Lower leg skin (tissue), 4 donors: Measurements from ENCODE around the gene PPM1E. TPM values are rescaled to one million over a fixed set of nuclear protein-coding genes. Genes with fewer than 3 reads are reported as not detected.

Experiments
- DNase-seq, 2 donors: peaks; one replicate each; pipeline ENCODE4 v3.0.0-alpha.2; 2019; ENCODE audit warnings: low spot score in 2 of 2
- H3K4me3 ChIP-seq: fragments of 200-600 bp; sonication (generic); 2 replicates; pipeline ENCODE4 v1.5.1; 2017; ENCODE audit warnings: mild to moderate bottlenecking, low read depth; ENCODE audit not compliant: poor library complexity, severe bottlenecking
- CTCF ChIP-seq, 3 donors: fragments of 450-650 bp; IDR thresholded peaks; one replicate each; pipeline ENCODE4 v1.5.1; 2016; ENCODE audit warnings: antibody characterized with exemption in 3 of 3, mild to moderate bottlenecking in 3 of 3, moderate library complexity in 2 of 3
- POLR2A ChIP-seq, 2 donors: fragments of 450-650 bp; IDR thresholded peaks; one replicate each; pipeline ENCODE4 v1.6.1; 2016 to 2017; ENCODE audit warnings: antibody characterized with exemption in 2 of 2, mild to moderate bottlenecking in 1 of 2, moderate library complexity in 1 of 2
- WGBS, 2 donors: methylation state at CpG; one replicate each; pipeline ENCODE4 v1.1.5; 2018; 5-methylcytosine and 5-hydroxymethylcytosine counted together
- intact Hi-C: fragments of 100-400 bp; cut with DNase I; formaldehyde crosslinking; loops from one replicate; pipeline ENCODE4 v1.15.0; 2023; ENCODE audit warnings: low total_unique reads
- total RNA-seq, 4 donors: library from RNA; depleted of rRNA; stranded (reverse); fragments of >200 nt; gene quantifications; one replicate each; pipeline ENCODE4 v1.1.0, GENCODE V29; 2016

PPM1E gene
- total RNA-seq, 4 donors from 2014 or later: 0.06 to 0.21 (median 0.15) TPM; not detected in 1

GRCh38 chr17:59001158-59001814 lies 245.6 kb downstream of the PPM1E start:
- 70 to 79% methylated on average over 10 of the region's 10 CpGs for WGBS, 2 donors
- no peak overlapping the region for H3K4me3 ChIP-seq
- no peak for TF ChIP-seq CTCF (IDR thresholded peaks at IDR 0.05)
- no peak for TF ChIP-seq POLR2A (IDR thresholded peaks at IDR 0.05)
- DNase-seq: peak; percentile 27 to 86
- intact Hi-C loops: no loop called here

GRCh38 chr17:59002126-59002525 lies 246.5 kb downstream of the PPM1E start:
- WGBS, 2 donors: 95% methylated on average over 3 of the region's 3 CpGs
- no peak for DNase-seq
- TF ChIP-seq CTCF (IDR thresholded peaks at IDR 0.05) (no peak), POLR2A (IDR thresholded peaks at IDR 0.05) (no peak)
- H3K4me3 ChIP-seq: no peak overlapping the region
- intact Hi-C loops: no loop called here

GRCh38 chr17:59002848-59003247 lies 247.2 kb downstream of the PPM1E start:
- TF ChIP-seq POLR2A (IDR thresholded peaks at IDR 0.05) (no peak), CTCF (IDR thresholded peaks at IDR 0.05) (no peak)
- intact Hi-C loops: no loop called here
- no peak overlapping the region for H3K4me3 ChIP-seq
- DNase-seq: no peak
- WGBS, 2 donors: 98 to 100% methylated on average over 2 of the region's 2 CpGs

- intact Hi-C loops: no loop called here
- WGBS, 2 donors: 92 to 100% methylated on average over 1 of the region's 1 CpG
- DNase-seq: no peak
- no peak for TF ChIP-seq POLR2A (IDR thresholded peaks at IDR 0.05)
- no peak for TF ChIP-seq CTCF (IDR thresholded peaks at IDR 0.05)
- H3K4me3 ChIP-seq: no peak overlapping the region
Measured at GRCh38 chr17:59003860-59004259, 248.2 kb downstream of the PPM1E start.

- TF ChIP-seq POLR2A (IDR thresholded peaks at IDR 0.05): no peak
- peak in 1 of 3 donors; percentile 69 for TF ChIP-seq CTCF (IDR thresholded peaks at IDR 0.05)
- peak; percentile 59 to 88 for DNase-seq
- intact Hi-C loops: loop anchor here (5.0 kb wide), 1 partner anchor 302 kb away; no protein-coding TSS in a partner anchor
- WGBS, 2 donors: 19 to 23% methylated on average over 4 of the region's 4 CpGs
- no peak overlapping the region for H3K4me3 ChIP-seq
Measured at GRCh38 chr17:59004338-59005111, 248.9 kb downstream of the PPM1E start.
